Measurements from ENCODE around the gene PCLO.
A peak's percentile ranks its signal among the peaks of the same experiment; 100 is the strongest.

Gene PCLO

GRCh38 chr7:82851121-82851520 is 311.6 kb downstream of the PCLO start:
- DNase-seq, result no peak
- no peak overlapping the region for H3K4me3 ChIP-seq (ENCODE audit: low read length)
- no peak overlapping the region for H3K9ac ChIP-seq (ENCODE audit: low read length)
- no peaks in the 10 kb centered on the region for H3K79me2 ChIP-seq (ENCODE audit: control insufficient read depth, insufficient read depth, low read length)
- H4K5ac ChIP-seq (ENCODE audit: low read length), result no peak overlapping the region
- no peaks in the 10 kb centered on the region for H3K4me1 ChIP-seq (ENCODE audit: control insufficient read depth, low read depth, low read length)
- no peak overlapping the region for H3K4ac ChIP-seq (ENCODE audit: low read depth, low read length)
- no peak overlapping the region for H2BK120ac ChIP-seq (ENCODE audit: low read depth, low read length)
- no peak overlapping the region for H2BK5ac ChIP-seq (ENCODE audit: low read length)
- H3K27me3 ChIP-seq (ENCODE audit: insufficient read depth, low read length, poor library complexity), result no peaks in the 10 kb centered on the region
- no CpG with 5 or more reads among the region's 4 CpGs for WGBS (ENCODE audit: extremely low coverage, insufficient coverage, low lambda C conversion rate)
- H3K23ac ChIP-seq (ENCODE audit: low read length), result no peak overlapping the region
- no peak overlapping the region for H4K8ac ChIP-seq (ENCODE audit: low read depth, low read length)
- H3K36me3 ChIP-seq (ENCODE audit: control insufficient read depth, insufficient read depth, low read length), result no peaks in the 10 kb centered on the region
- no peak overlapping the region for H3K27ac ChIP-seq (ENCODE audit: low read depth, low read length)
- H3K56ac ChIP-seq (ENCODE audit: low read length), result no peak overlapping the region
- no peak overlapping the region for H2AK5ac ChIP-seq (ENCODE audit: low read length)
- H3K4me2 ChIP-seq (ENCODE audit: low read length), result no peak overlapping the region
- H3K18ac ChIP-seq (ENCODE audit: low read length), result no peak overlapping the region
- H3K79me1 ChIP-seq (ENCODE audit: low read length), result no peaks in the 10 kb centered on the region
- H2BK15ac ChIP-seq (replicated peaks; ENCODE audit: low read depth), result no peak overlapping the region

- Histone ChIP-seq H3K56ac (ENCODE audit: low read length) (no peak overlapping the region), H4K8ac (ENCODE audit: low read depth, low read length) (no peak overlapping the region), H3K79me1 (ENCODE audit: low read length) (no peaks in the 10 kb centered on the region), H4K5ac (ENCODE audit: low read length) (no peak overlapping the region), H3K4me1 (ENCODE audit: control insufficient read depth, low read depth, low read length) (no peaks in the 10 kb centered on the region), H2BK15ac (replicated peaks; ENCODE audit: low read depth) (no peak overlapping the region), H2AK5ac (ENCODE audit: low read length) (no peak overlapping the region), H2BK5ac (ENCODE audit: low read length) (no peak overlapping the region), H3K4me2 (ENCODE audit: low read length) (no peak overlapping the region), H3K4ac (ENCODE audit: low read depth, low read length) (no peak overlapping the region), H3K23ac (ENCODE audit: low read length) (no peak overlapping the region), H3K27me3 (ENCODE audit: insufficient read depth, low read length, poor library complexity) (no peaks in the 10 kb centered on the region), H3K79me2 (ENCODE audit: control insufficient read depth, insufficient read depth, low read length) (no peaks in the 10 kb centered on the region), H3K18ac (ENCODE audit: low read length) (no peak overlapping the region), H3K9ac (ENCODE audit: low read length) (no peak overlapping the region), H3K36me3 (ENCODE audit: control insufficient read depth, insufficient read depth, low read length) (no peaks in the 10 kb centered on the region), H3K27ac (ENCODE audit: low read depth, low read length) (no peak overlapping the region), H3K4me3 (ENCODE audit: low read length) (no peak overlapping the region), H2BK120ac (ENCODE audit: low read depth, low read length) (no peak overlapping the region)
- no CpG with 5 or more reads among the region's 1 CpG for WGBS (ENCODE audit: extremely low coverage, insufficient coverage, low lambda C conversion rate)
- DNase-seq, result no peak
Measured at GRCh38 chr7:82841828-82842227, 320.9 kb downstream of the PCLO start.

GRCh38 chr7:82840061-82840460 is 322.6 kb downstream of the PCLO start:
- H3K27ac ChIP-seq (ENCODE audit: low read depth, low read length), result no peak overlapping the region
- no peak for DNase-seq
- H4K5ac ChIP-seq (ENCODE audit: low read length), result no peak overlapping the region
- H3K4me1 ChIP-seq (ENCODE audit: control insufficient read depth, low read depth, low read length), result no peaks in the 10 kb centered on the region
- H3K18ac ChIP-seq (ENCODE audit: low read length), result no peak overlapping the region
- no peak overlapping the region for H3K9ac ChIP-seq (ENCODE audit: low read length)
- WGBS (ENCODE audit: extremely low coverage, insufficient coverage, low lambda C conversion rate), result no CpG with 5 or more reads among the region's 3 CpGs
- no peaks in the 10 kb centered on the region for H3K27me3 ChIP-seq (ENCODE audit: insufficient read depth, low read length, poor library complexity)
- no peaks in the 10 kb centered on the region for H3K79me1 ChIP-seq (ENCODE audit: low read length)
- no peak overlapping the region for H3K4ac ChIP-seq (ENCODE audit: low read depth, low read length)
- H3K56ac ChIP-seq (ENCODE audit: low read length), result no peak overlapping the region
- H3K36me3 ChIP-seq (ENCODE audit: control insufficient read depth, insufficient read depth, low read length), result no peaks in the 10 kb centered on the region
- H3K4me2 ChIP-seq (ENCODE audit: low read length), result no peak overlapping the region
- no peak overlapping the region for H4K8ac ChIP-seq (ENCODE audit: low read depth, low read length)
- no peak overlapping the region for H2AK5ac ChIP-seq (ENCODE audit: low read length)
- H2BK15ac ChIP-seq (replicated peaks; ENCODE audit: low read depth), result no peak overlapping the region
- no peak overlapping the region for H3K4me3 ChIP-seq (ENCODE audit: low read length)
- no peak overlapping the region for H3K23ac ChIP-seq (ENCODE audit: low read length)
- no peak overlapping the region for H2BK5ac ChIP-seq (ENCODE audit: low read length)
- no peak overlapping the region for H2BK120ac ChIP-seq (ENCODE audit: low read depth, low read length)
- no peaks in the 10 kb centered on the region for H3K79me2 ChIP-seq (ENCODE audit: control insufficient read depth, insufficient read depth, low read length)

- no CpG with 5 or more reads among the region's 4 CpGs for WGBS (ENCODE audit: extremely low coverage, insufficient coverage, low lambda C conversion rate)
- H2AK5ac ChIP-seq (ENCODE audit: low read length), result no peak overlapping the region
- no peak overlapping the region for H4K5ac ChIP-seq (ENCODE audit: low read length)
- H3K23ac ChIP-seq (ENCODE audit: low read length), result no peak overlapping the region
- H3K79me1 ChIP-seq (ENCODE audit: low read length), result no peaks in the 10 kb centered on the region
- no peak overlapping the region for H2BK15ac ChIP-seq (replicated peaks; ENCODE audit: low read depth)
- no peak overlapping the region for H3K56ac ChIP-seq (ENCODE audit: low read length)
- no peak overlapping the region for H2BK5ac ChIP-seq (ENCODE audit: low read length)
- H3K9ac ChIP-seq (ENCODE audit: low read length), result no peak overlapping the region
- H3K27me3 ChIP-seq (ENCODE audit: insufficient read depth, low read length, poor library complexity), result no peaks in the 10 kb centered on the region
- no peaks in the 10 kb centered on the region for H3K4me1 ChIP-seq (ENCODE audit: control insufficient read depth, low read depth, low read length)
- H3K4me2 ChIP-seq (ENCODE audit: low read length), result no peak overlapping the region
- H3K4me3 ChIP-seq (ENCODE audit: low read length), result no peak overlapping the region
- no peak overlapping the region for H3K18ac ChIP-seq (ENCODE audit: low read length)
- H3K4ac ChIP-seq (ENCODE audit: low read depth, low read length), result no peak overlapping the region
- no peak overlapping the region for H3K27ac ChIP-seq (ENCODE audit: low read depth, low read length)
- H3K36me3 ChIP-seq (ENCODE audit: control insufficient read depth, insufficient read depth, low read length), result no peaks in the 10 kb centered on the region
- H4K8ac ChIP-seq (ENCODE audit: low read depth, low read length), result no peak overlapping the region
- no peaks in the 10 kb centered on the region for H3K79me2 ChIP-seq (ENCODE audit: control insufficient read depth, insufficient read depth, low read length)
- DNase-seq, result peak; percentile 11
- H2BK120ac ChIP-seq (ENCODE audit: low read depth, low read length), result no peak overlapping the region
Measured at GRCh38 chr7:82839555-82839954, 323.1 kb downstream of the PCLO start.

- Histone ChIP-seq H3K27ac (ENCODE audit: low read depth, low read length) (no peak overlapping the region), H2AK5ac (ENCODE audit: low read length) (no peak overlapping the region), H3K56ac (ENCODE audit: low read length) (no peak overlapping the region), H3K36me3 (ENCODE audit: control insufficient read depth, insufficient read depth, low read length) (no peaks in the 10 kb centered on the region), H3K4ac (ENCODE audit: low read depth, low read length) (no peak overlapping the region), H2BK15ac (replicated peaks; ENCODE audit: low read depth) (no peak overlapping the region), H2BK5ac (ENCODE audit: low read length) (no peak overlapping the region), H3K79me1 (ENCODE audit: low read length) (no peaks in the 10 kb centered on the region), H3K79me2 (ENCODE audit: control insufficient read depth, insufficient read depth, low read length) (no peaks in the 10 kb centered on the region), H3K4me3 (ENCODE audit: low read length) (no peak overlapping the region), H2BK120ac (ENCODE audit: low read depth, low read length) (no peak overlapping the region), H3K18ac (ENCODE audit: low read length) (no peak overlapping the region), H4K8ac (ENCODE audit: low read depth, low read length) (no peak overlapping the region), H3K9ac (ENCODE audit: low read length) (no peak overlapping the region), H3K23ac (ENCODE audit: low read length) (no peak overlapping the region), H3K27me3 (ENCODE audit: insufficient read depth, low read length, poor library complexity) (no peaks in the 10 kb centered on the region), H3K4me1 (ENCODE audit: control insufficient read depth, low read depth, low read length) (no peaks in the 10 kb centered on the region), H3K4me2 (ENCODE audit: low read length) (no peak overlapping the region), H4K5ac (ENCODE audit: low read length) (no peak overlapping the region)
- no peak for DNase-seq
Measured at GRCh38 chr7:82839063-82839462, 323.6 kb downstream of the PCLO start.

- Histone ChIP-seq H2BK15ac (replicated peaks; ENCODE audit: low read depth) (no peak overlapping the region), H3K27ac (ENCODE audit: low read depth, low read length) (no peak overlapping the region), H3K4me2 (ENCODE audit: low read length) (no peak overlapping the region), H3K4me3 (ENCODE audit: low read length) (no peak overlapping the region), H3K27me3 (ENCODE audit: insufficient read depth, low read length, poor library complexity) (no peaks in the 10 kb centered on the region), H3K18ac (ENCODE audit: low read length) (no peak overlapping the region), H3K79me2 (ENCODE audit: control insufficient read depth, insufficient read depth, low read length) (no peaks in the 10 kb centered on the region), H3K9ac (ENCODE audit: low read length) (no peak overlapping the region), H3K79me1 (ENCODE audit: low read length) (no peaks in the 10 kb centered on the region), H4K5ac (ENCODE audit: low read length) (no peak overlapping the region), H2BK5ac (ENCODE audit: low read length) (no peak overlapping the region), H2BK120ac (ENCODE audit: low read depth, low read length) (no peak overlapping the region), H4K8ac (ENCODE audit: low read depth, low read length) (no peak overlapping the region), H2AK5ac (ENCODE audit: low read length) (no peak overlapping the region), H3K56ac (ENCODE audit: low read length) (no peak overlapping the region), H3K4me1 (ENCODE audit: control insufficient read depth, low read depth, low read length) (no peaks in the 10 kb centered on the region), H3K23ac (ENCODE audit: low read length) (no peak overlapping the region), H3K4ac (ENCODE audit: low read depth, low read length) (no peak overlapping the region), H3K36me3 (ENCODE audit: control insufficient read depth, insufficient read depth, low read length) (no peaks in the 10 kb centered on the region)
- no peak for DNase-seq
Measured at GRCh38 chr7:82838314-82838713, 324.4 kb downstream of the PCLO start.

Data from mesendoderm (in vitro differentiated cells).